GM21390 (cell line): ENCODE data around the gene GAS6.
"Not testable (repeated sequence)": the region's sequence is repeated elsewhere in the genome, so short reads cannot be mapped to it uniquely, and the experiment has no call there.

ENCODE experiments used
- ATAC-seq: cut with Tn5 transposase; IDR thresholded peaks from one replicate; pipeline ENCODE4 v1.9.1; 2021; ENCODE audit not compliant: unreplicated experiment

The GAS6 gene

GRCh38 chr13:113839536-113840204 is 24.2 kb downstream of the GAS6 start:
- ATAC-seq: no peak

GRCh38 chr13:113838711-113839201 is 25.1 kb downstream of the GAS6 start:
- ATAC-seq: no peak

- no peak for ATAC-seq
These were observed 26.1 kb downstream of the GAS6 start for GRCh38 chr13:113837560-113838355.

- no peak for ATAC-seq
These were observed 26.9 kb downstream of the GAS6 start for GRCh38 chr13:113836768-113837559.

GRCh38 chr13:113835461-113836270 is 28.2 kb downstream of the GAS6 start:
- ATAC-seq: no peak

GRCh38 chr13:113834496-113835200 is 29.2 kb downstream of the GAS6 start:
- ATAC-seq: no peak

- not testable (repeated sequence) for ATAC-seq
These were observed 29.9 kb downstream of the GAS6 start for GRCh38 chr13:113834006-113834405.

- no peak for ATAC-seq
These were observed 30.6 kb downstream of the GAS6 start for GRCh38 chr13:113833111-113833830.

GRCh38 chr13:113832631-113833030 is 31.2 kb downstream of the GAS6 start:
- ATAC-seq: no peak

GRCh38 chr13:113832205-113832604 is 31.7 kb downstream of the GAS6 start:
- no peak for ATAC-seq

- ATAC-seq: no peak
These were observed 32.8 kb downstream of the GAS6 start for GRCh38 chr13:113831061-113831460.

- ATAC-seq: not testable (repeated sequence)
These were observed 33.4 kb downstream of the GAS6 start for GRCh38 chr13:113830426-113830950.

- no peak for ATAC-seq
These were observed 35.5 kb downstream of the GAS6 start for GRCh38 chr13:113828282-113828825.

GRCh38 chr13:113827021-113827420 is 36.9 kb downstream of the GAS6 start:
- ATAC-seq: no peak

- ATAC-seq: not testable (repeated sequence)
These were observed 37.4 kb downstream of the GAS6 start for GRCh38 chr13:113826446-113826845.

GRCh38 chr13:113825841-113826240 is 38.0 kb downstream of the GAS6 start:
- no peak for ATAC-seq

- ATAC-seq: no peak
These were observed 40.1 kb downstream of the GAS6 start for GRCh38 chr13:113823771-113824170.

- no peak for ATAC-seq
These were observed 40.7 kb downstream of the GAS6 start for GRCh38 chr13:113822956-113823744.
